Trophoblast cell (in vitro differentiated cells and primary cell): ENCODE data around the gene KIF16B.

ENCODE experiments used
- DNase-seq, 2 donors: peaks; one replicate each; pipeline ENCODE4 v3.0.0-alpha.2; 2016
- H2AFZ ChIP-seq: 2 replicates; pipeline ENCODE4 v1.6.1; 2013; ENCODE audit warnings: low read length, moderate library complexity, mild to moderate bottlenecking; ENCODE audit not compliant: insufficient read depth, poor library complexity
- H2AK5ac ChIP-seq: 2 replicates; pipeline ENCODE4 v1.6.1; 2013; ENCODE audit warnings: mild to moderate bottlenecking, low read length
- H2BK120ac ChIP-seq: 2 replicates; pipeline ENCODE4 v1.6.1; 2013; ENCODE audit warnings: low read length, mild to moderate bottlenecking, moderate library complexity; ENCODE audit not compliant: insufficient read depth, poor library complexity
- H2BK12ac ChIP-seq: 2 replicates; pipeline ENCODE4 v1.6.1; 2013; ENCODE audit warnings: mild to moderate bottlenecking, low read length, moderate library complexity
- H2BK5ac ChIP-seq: 2 replicates; pipeline ENCODE4 v1.6.1; 2013; ENCODE audit warnings: low read length, low read depth, moderate library complexity, mild to moderate bottlenecking; ENCODE audit not compliant: poor library complexity
- H3K14ac ChIP-seq: 2 replicates; pipeline ENCODE4 v1.6.1; 2013; ENCODE audit warnings: mild to moderate bottlenecking, low read length
- H3K18ac ChIP-seq: 2 replicates; pipeline ENCODE4 v1.6.1; 2013; ENCODE audit warnings: mild to moderate bottlenecking, low read length
- H3K23ac ChIP-seq: 2 replicates; pipeline ENCODE4 v1.6.1; 2013; ENCODE audit warnings: low read length
- H3K27ac ChIP-seq: 2 replicates; pipeline ENCODE4 v1.5.1; 2013; ENCODE audit warnings: low read depth, mild to moderate bottlenecking, inconsistent platforms, low read length, moderate library complexity
- H3K27me3 ChIP-seq: 2 replicates; pipeline ENCODE4 v1.6.1; 2013; ENCODE audit warnings: inconsistent platforms, mild to moderate bottlenecking, low read length, moderate library complexity; ENCODE audit not compliant: insufficient read depth
- H3K36me3 ChIP-seq, 2 experiments: 1 replicate in 1 of 2; 2 replicates in 1 of 2; pipeline ENCODE4 v1.6.1; 2013; ENCODE audit warnings: low read length in 2 of 2, mild to moderate bottlenecking in 2 of 2, moderate library complexity in 1 of 2; ENCODE audit not compliant: insufficient read depth in 2 of 2, control insufficient read depth in 1 of 2
- H3K4ac ChIP-seq: 2 replicates; pipeline ENCODE4 v1.6.1; 2013; ENCODE audit warnings: low read depth, mild to moderate bottlenecking, low read length, moderate library complexity
- H3K4me1 ChIP-seq, 2 experiments: 1 replicate in 1 of 2; 2 replicates in 1 of 2; pipeline ENCODE4 v1.6.1; 2013; ENCODE audit warnings: low read length in 2 of 2, mild to moderate bottlenecking in 2 of 2, moderate library complexity in 1 of 2; ENCODE audit not compliant: insufficient read depth in 2 of 2, control insufficient read depth in 1 of 2
- H3K4me2 ChIP-seq: 2 replicates; pipeline ENCODE4 v1.6.1; 2013; ENCODE audit warnings: inconsistent platforms, mild to moderate bottlenecking, low read length, moderate library complexity
- H3K4me3 ChIP-seq: 2 replicates; pipeline ENCODE4 v1.5.1; 2013; ENCODE audit warnings: mild to moderate bottlenecking, low read depth, low read length, inconsistent platforms
- H3K79me1 ChIP-seq: one replicate; pipeline ENCODE4 v1.6.1; 2013; ENCODE audit warnings: low read length
- H3K79me2 ChIP-seq: 2 replicates; pipeline ENCODE4 v1.6.1; 2013; ENCODE audit warnings: low read length, mild to moderate bottlenecking; ENCODE audit not compliant: control insufficient read depth, insufficient read depth, poor library complexity
- H3K9ac ChIP-seq: 2 replicates; pipeline ENCODE4 v1.6.1; 2013; ENCODE audit warnings: mild to moderate bottlenecking, low read length
- H3K9me3 ChIP-seq: 2 replicates; pipeline ENCODE4 v1.6.1; 2013; ENCODE audit warnings: low read depth, mild to moderate bottlenecking, control low read depth, inconsistent platforms, low read length; ENCODE audit not compliant: insufficient read depth
- H4K12ac ChIP-seq: 2 replicates; pipeline ENCODE4 v1.6.1; 2013; ENCODE audit warnings: low read depth, mild to moderate bottlenecking, low read length, moderate library complexity
- H4K8ac ChIP-seq: 2 replicates; pipeline ENCODE4 v1.6.1; 2013; ENCODE audit warnings: low read depth, mild to moderate bottlenecking, low read length, moderate library complexity
- H4K91ac ChIP-seq: one replicate; pipeline ENCODE4 v1.6.1; 2013; ENCODE audit warnings: low read depth, mild to moderate bottlenecking, low read length, moderate library complexity
- WGBS: extraction: QIAGEN DNeasy Blood & Tissue Kit; methylation state at CpG from one replicate; pipeline ENCODE4 v1.1.7; 2013; ENCODE audit warnings: missing lambda C conversion rate; ENCODE audit not compliant: insufficient read length, insufficient coverage; ENCODE audit errors: extremely low coverage; 5-methylcytosine and 5-hydroxymethylcytosine counted together

KIF16B gene

DNA sequence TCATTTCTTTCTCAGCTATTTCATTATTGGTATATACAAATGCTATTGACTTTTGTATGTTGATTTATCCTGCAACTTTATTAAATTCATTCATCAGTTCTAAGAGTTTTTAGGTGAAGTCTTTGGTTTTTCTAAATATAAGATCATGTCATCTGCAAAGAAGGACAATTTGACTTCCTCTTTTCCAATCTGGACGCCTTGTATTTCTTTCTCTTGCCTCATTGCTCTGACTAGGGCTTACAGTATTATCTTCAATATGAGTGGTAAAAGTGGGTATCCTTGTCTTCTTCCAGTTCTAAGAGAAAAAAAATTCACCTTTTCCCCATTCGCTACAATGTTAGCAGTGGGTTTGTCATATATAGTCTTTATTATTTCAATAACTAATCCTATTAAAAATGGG is 38.0 kb downstream of the KIF16B start:
- WGBS, result no CpG with 5 or more reads among the region's 2 CpGs
- Histone ChIP-seq H3K9ac (no peak overlapping the region), H2BK12ac (no peak overlapping the region), H3K27ac (no peak overlapping the region), H4K12ac (no peak overlapping the region), H4K8ac (no peak overlapping the region), H2AK5ac (no peak overlapping the region), H3K4ac (no peak overlapping the region), H3K79me1 (no peaks in the 10 kb centered on the region), H3K27me3 (no peaks in the 10 kb centered on the region), H3K23ac (no peak overlapping the region), H3K4me1 (peaks cover 0 to 5% of the 10 kb centered on the region in 2 experiments), H3K9me3 (no peaks in the 10 kb centered on the region), H2BK5ac (no peak overlapping the region), H3K79me2 (no peaks in the 10 kb centered on the region), H3K18ac (no peak overlapping the region), H4K91ac (no peak overlapping the region), H3K4me3 (no peak overlapping the region), H2BK120ac (no peak overlapping the region), H3K14ac (no peak overlapping the region), H3K36me3 (no peaks in the 10 kb centered on the region), H3K4me2 (no peak overlapping the region), H2AFZ (no peak overlapping the region)
- DNase-seq, result no peak

DNA sequence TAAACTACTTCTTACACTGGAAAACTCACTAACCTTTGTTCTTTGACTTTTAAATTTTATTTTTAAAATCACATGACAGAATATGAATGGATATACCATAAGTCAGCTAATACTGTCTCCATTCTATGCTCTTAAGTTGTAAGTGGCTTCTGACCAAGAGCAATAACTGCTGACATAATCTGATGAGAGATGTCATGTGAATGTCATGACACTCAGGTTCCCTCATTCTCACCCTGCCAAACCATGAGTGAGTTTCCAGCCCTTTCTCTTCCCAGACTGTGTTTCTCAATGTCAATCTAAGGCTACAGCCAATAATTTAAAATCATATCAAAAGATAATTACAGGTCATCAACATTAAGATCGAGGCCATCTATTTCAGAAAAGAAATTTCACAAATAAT is 39.7 kb downstream of the KIF16B start:
- H3K79me2 ChIP-seq, result no peaks in the 10 kb centered on the region
- H3K18ac ChIP-seq, result no peak overlapping the region
- H4K12ac ChIP-seq, result no peak overlapping the region
- H2AFZ ChIP-seq, result no peak overlapping the region
- H3K4me1 ChIP-seq, result peaks cover 0 to 2% of the 10 kb centered on the region in 2 experiments
- no peaks in the 10 kb centered on the region for H3K36me3 ChIP-seq
- H3K79me1 ChIP-seq, result no peaks in the 10 kb centered on the region
- no peaks in the 10 kb centered on the region for H3K9me3 ChIP-seq
- no peak overlapping the region for H3K4me2 ChIP-seq
- no peak overlapping the region for H3K9ac ChIP-seq
- H4K91ac ChIP-seq, result no peak overlapping the region
- H4K8ac ChIP-seq, result no peak overlapping the region
- H3K23ac ChIP-seq, result no peak overlapping the region
- WGBS, result no CpG with 5 or more reads among the region's 1 CpG
- H3K27ac ChIP-seq, result no peak overlapping the region
- H2BK120ac ChIP-seq, result no peak overlapping the region
- no peak overlapping the region for H2AK5ac ChIP-seq
- H3K27me3 ChIP-seq, result no peaks in the 10 kb centered on the region
- no peak overlapping the region for H2BK12ac ChIP-seq
- DNase-seq, result no peak
- no peak overlapping the region for H3K14ac ChIP-seq
- no peak overlapping the region for H3K4ac ChIP-seq
- H2BK5ac ChIP-seq, result no peak overlapping the region
- H3K4me3 ChIP-seq, result no peak overlapping the region

DNA sequence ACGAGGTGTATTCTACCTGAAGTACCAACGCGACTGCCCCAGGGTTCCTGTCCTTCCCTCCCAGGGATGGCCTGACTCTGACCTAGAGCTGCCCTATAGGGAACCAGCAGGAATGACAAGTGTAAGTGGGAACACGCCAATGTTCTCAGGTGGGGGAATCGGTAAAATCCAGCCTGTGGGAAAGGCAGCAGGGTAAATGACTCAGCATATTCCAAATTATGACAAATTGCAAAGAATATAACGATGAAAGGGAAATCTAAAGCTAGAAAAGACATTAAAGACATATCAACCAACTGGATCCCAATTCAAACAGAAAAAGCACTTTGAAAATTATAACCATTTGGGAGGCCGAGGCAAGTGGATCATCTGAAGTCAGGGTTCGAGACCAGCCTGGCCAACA is 41.8 kb downstream of the KIF16B start:
- H3K14ac ChIP-seq, result no peak overlapping the region
- no peak overlapping the region for H3K18ac ChIP-seq
- no peak overlapping the region for H4K8ac ChIP-seq
- no peak overlapping the region for H3K23ac ChIP-seq
- H3K79me1 ChIP-seq, result no peaks in the 10 kb centered on the region
- no CpG with 5 or more reads among the region's 8 CpGs for WGBS
- H4K12ac ChIP-seq, result no peak overlapping the region
- H2AK5ac ChIP-seq, result no peak overlapping the region
- H2BK5ac ChIP-seq, result no peak overlapping the region
- H3K79me2 ChIP-seq, result no peaks in the 10 kb centered on the region
- no peak overlapping the region for H4K91ac ChIP-seq
- no peak overlapping the region for H3K4me2 ChIP-seq
- no peak overlapping the region for H2BK12ac ChIP-seq
- no peak overlapping the region for H3K4ac ChIP-seq
- no peaks in the 10 kb centered on the region for H3K36me3 ChIP-seq
- H3K4me3 ChIP-seq, result no peak overlapping the region
- no peak overlapping the region for H3K27ac ChIP-seq
- peaks cover 3 to 8% of the 10 kb centered on the region in 2 experiments for H3K4me1 ChIP-seq
- H3K9me3 ChIP-seq, result no peaks in the 10 kb centered on the region
- no peak overlapping the region for H2AFZ ChIP-seq
- DNase-seq, result no peak
- no peaks in the 10 kb centered on the region for H3K27me3 ChIP-seq
- no peak overlapping the region for H2BK120ac ChIP-seq
- no peak overlapping the region for H3K9ac ChIP-seq

DNA sequence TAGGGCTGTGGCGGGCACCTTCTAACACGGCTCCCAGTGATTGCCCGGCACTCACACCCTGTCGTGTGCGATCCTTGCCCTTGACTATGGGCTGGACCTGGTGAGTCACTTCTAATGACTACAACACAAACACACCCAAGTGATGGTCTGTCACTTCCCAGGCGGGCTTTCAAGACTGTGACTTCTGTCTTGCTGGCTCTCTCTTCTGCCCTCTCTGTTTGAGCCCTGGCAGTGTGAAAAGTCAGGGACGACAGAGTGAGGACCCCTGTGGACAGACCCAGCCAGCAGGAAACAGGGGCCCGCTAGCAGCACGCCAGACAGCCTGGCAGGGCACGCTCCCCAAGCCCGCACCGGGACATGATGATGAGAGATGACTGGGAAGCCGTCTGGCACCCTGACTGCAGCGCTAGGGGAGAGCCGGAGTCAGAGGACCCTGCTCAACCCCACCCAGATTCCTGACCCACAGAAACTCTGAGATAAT is 43.0 kb downstream of the KIF16B start:
- Histone ChIP-seq H3K79me1 (no peaks in the 10 kb centered on the region), H3K27me3 (no peaks in the 10 kb centered on the region), H4K91ac (no peak overlapping the region), H4K12ac (no peak overlapping the region), H4K8ac (no peak overlapping the region), H2BK120ac (no peak overlapping the region), H2BK5ac (no peak overlapping the region), H3K36me3 (peaks cover 0 to under 1% of the 10 kb centered on the region in 2 experiments), H3K23ac (no peak overlapping the region), H3K79me2 (no peaks in the 10 kb centered on the region), H3K4me2 (no peak overlapping the region), H3K9me3 (no peaks in the 10 kb centered on the region), H2AFZ (no peak overlapping the region), H3K27ac (no peak overlapping the region), H3K9ac (no peak overlapping the region), H3K4me1 (peaks cover 3 to 10% of the 10 kb centered on the region in 2 experiments), H3K14ac (no peak overlapping the region), H3K4me3 (no peak overlapping the region), H2AK5ac (no peak overlapping the region), H3K18ac (no peak overlapping the region), H2BK12ac (no peak overlapping the region), H3K4ac (no peak overlapping the region)
- DNase-seq, result peak in 1 of 2 donors; percentile 5
- no CpG with 5 or more reads among the region's 15 CpGs for whole genome bisulfite sequencing
